HL-60 (cell line): Measurements from ENCODE around the gene MOV10L1.

Source experiments
- DNase-seq, 2 experiments: peaks; one replicate each; pipeline ENCODE4 v3.0.0-alpha.2; 2010 to 2020; ENCODE audit warnings: low read depth in 1 of 2, low spot score in 1 of 2
- H3K27ac ChIP-seq: fragments of 250-450 bp; sonication (Bioruptor Pico); replicated peaks from 2 replicates; pipeline ENCODE4 v1.5.1; 2020; ENCODE audit warnings: mild to moderate bottlenecking, moderate library complexity
- H3K27me3 ChIP-seq: fragments of 250-450 bp; sonication (Bioruptor Pico); 2 replicates; pipeline ENCODE4 v1.5.1; 2021; ENCODE audit warnings: mild to moderate bottlenecking, moderate library complexity; ENCODE audit not compliant: insufficient read depth, poor library complexity, severe bottlenecking
- H3K4me3 ChIP-seq: replicated peaks from 2 replicates; pipeline ENCODE4 v1.5.1; 2011; ENCODE audit warnings: mild to moderate bottlenecking, control low read depth, low read length; ENCODE audit not compliant: insufficient read depth
- GABPA ChIP-seq: IDR thresholded peaks from 2 replicates; pipeline ENCODE4 v1.6.1; 2012; ENCODE audit warnings: low read depth
- POLR2AphosphoS5 ChIP-seq: IDR thresholded peaks from 2 replicates; pipeline ENCODE4 v1.6.1; 2012; ENCODE audit warnings: low read depth
- SPI1 ChIP-seq: IDR thresholded peaks from 2 replicates; pipeline ENCODE4 v1.6.1; 2012; ENCODE audit warnings: low read depth, mild to moderate bottlenecking, borderline replicate concordance
- TF ChIP-seq, protein P1 (sequence below): IDR thresholded peaks from one replicate; pipeline ENCODE4 v1.5.1; 2011; ENCODE audit warnings: low read length, control low read depth, inconsistent platforms; ENCODE audit not compliant: insufficient read depth
- TF ChIP-seq, protein P2 (sequence below): IDR thresholded peaks from 2 replicates; pipeline ENCODE4 v1.6.1; 2012; ENCODE audit warnings: low read depth; ENCODE audit not compliant: insufficient replicate concordance

The MOV10L1 gene

DNA sequence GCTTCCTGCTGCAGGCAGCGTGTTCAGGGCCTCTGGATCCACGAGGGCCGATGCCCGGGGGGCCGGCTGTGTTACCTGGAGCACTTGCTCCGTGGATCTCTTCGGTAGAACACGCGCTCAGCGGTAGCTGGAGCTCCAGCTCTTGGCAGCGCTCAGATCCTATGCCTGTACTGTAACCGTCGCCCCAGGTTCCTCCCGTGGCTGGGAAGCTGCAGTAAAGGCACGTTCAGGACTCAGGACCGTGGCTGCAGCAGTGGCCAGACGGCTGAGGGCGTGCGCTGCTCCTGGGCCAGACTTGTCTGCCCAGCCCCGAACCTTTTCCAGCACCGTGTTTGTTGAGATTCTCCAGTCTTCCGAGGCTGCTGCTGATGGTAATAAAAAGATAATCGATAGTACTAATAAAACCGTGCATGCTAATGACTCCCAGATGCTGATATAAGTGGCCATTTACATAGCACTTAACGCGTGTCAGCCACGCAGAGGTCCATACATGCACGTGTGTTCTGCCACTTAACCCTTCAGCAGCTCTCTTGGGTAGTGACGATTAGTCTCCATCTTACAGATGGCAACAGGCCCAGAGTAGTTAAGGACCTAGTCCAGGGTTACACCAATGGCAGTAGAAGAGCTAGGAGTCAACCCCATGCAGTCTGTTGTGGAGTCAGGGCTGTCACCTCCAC, 1.4 kb downstream of the MOV10L1 start:
- DNase-seq, result no peak
- TF ChIP-seq GABPA, result no peak
- H3K27me3 ChIP-seq, result no peaks in the 10 kb centered on the region
- H3K27ac ChIP-seq, result no peak overlapping the region
- H3K4me3 ChIP-seq, result no peak overlapping the region

DNA sequence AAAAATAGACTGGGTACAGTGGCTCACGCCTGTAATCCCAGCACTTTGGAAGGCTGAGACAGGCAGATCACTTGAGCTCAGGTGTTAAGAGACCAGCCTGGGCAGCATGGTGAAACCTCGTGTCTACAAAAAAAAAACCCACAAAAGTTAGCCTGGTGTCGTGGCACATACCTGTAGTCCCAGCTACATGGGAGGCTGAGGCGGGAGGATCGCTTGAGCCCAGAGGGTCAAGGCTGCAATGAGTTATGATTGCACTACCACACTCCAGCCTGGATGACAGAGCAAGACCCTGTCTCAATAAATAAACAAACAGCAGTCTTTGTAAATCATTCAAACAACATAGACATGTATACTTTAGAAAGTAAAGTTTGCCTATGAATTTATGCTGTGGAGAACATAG, 2.5 kb downstream of the MOV10L1 start:
- no peak for TF ChIP-seq SPI1
- TF ChIP-seq, protein P1, sequence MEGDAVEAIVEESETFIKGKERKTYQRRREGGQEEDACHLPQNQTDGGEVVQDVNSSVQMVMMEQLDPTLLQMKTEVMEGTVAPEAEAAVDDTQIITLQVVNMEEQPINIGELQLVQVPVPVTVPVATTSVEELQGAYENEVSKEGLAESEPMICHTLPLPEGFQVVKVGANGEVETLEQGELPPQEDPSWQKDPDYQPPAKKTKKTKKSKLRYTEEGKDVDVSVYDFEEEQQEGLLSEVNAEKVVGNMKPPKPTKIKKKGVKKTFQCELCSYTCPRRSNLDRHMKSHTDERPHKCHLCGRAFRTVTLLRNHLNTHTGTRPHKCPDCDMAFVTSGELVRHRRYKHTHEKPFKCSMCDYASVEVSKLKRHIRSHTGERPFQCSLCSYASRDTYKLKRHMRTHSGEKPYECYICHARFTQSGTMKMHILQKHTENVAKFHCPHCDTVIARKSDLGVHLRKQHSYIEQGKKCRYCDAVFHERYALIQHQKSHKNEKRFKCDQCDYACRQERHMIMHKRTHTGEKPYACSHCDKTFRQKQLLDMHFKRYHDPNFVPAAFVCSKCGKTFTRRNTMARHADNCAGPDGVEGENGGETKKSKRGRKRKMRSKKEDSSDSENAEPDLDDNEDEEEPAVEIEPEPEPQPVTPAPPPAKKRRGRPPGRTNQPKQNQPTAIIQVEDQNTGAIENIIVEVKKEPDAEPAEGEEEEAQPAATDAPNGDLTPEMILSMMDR, result no peak
- TF ChIP-seq GABPA, result no peak
- TF ChIP-seq, protein P2, sequence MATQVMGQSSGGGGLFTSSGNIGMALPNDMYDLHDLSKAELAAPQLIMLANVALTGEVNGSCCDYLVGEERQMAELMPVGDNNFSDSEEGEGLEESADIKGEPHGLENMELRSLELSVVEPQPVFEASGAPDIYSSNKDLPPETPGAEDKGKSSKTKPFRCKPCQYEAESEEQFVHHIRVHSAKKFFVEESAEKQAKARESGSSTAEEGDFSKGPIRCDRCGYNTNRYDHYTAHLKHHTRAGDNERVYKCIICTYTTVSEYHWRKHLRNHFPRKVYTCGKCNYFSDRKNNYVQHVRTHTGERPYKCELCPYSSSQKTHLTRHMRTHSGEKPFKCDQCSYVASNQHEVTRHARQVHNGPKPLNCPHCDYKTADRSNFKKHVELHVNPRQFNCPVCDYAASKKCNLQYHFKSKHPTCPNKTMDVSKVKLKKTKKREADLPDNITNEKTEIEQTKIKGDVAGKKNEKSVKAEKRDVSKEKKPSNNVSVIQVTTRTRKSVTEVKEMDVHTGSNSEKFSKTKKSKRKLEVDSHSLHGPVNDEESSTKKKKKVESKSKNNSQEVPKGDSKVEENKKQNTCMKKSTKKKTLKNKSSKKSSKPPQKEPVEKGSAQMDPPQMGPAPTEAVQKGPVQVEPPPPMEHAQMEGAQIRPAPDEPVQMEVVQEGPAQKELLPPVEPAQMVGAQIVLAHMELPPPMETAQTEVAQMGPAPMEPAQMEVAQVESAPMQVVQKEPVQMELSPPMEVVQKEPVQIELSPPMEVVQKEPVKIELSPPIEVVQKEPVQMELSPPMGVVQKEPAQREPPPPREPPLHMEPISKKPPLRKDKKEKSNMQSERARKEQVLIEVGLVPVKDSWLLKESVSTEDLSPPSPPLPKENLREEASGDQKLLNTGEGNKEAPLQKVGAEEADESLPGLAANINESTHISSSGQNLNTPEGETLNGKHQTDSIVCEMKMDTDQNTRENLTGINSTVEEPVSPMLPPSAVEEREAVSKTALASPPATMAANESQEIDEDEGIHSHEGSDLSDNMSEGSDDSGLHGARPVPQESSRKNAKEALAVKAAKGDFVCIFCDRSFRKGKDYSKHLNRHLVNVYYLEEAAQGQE, result no peak
- no peak for TF ChIP-seq POLR2AphosphoS5

DNA sequence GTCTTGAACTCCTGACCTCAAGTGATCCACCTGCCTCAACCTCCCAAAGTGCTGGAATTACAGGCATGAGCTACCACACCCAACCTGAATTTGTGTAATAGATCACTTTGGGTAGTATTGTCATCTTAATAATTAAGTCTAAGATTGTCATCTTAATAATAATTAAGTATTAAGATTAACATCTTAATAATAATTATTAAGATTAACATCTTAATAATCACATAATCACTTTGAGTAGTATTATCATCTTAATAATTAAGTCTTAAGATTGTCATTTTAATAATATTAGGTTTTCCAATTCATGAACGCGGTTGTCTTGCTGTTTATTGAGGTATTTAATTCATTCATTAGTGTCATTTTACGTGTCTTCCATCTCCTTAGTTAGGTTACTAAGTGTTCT, 8.2 kb downstream of the MOV10L1 start:
- Histone ChIP-seq H3K4me3 (no peak overlapping the region), H3K27ac (no peak overlapping the region), H3K27me3 (no peaks in the 10 kb centered on the region)
- TF ChIP-seq POLR2AphosphoS5, result no peak
- DNase-seq, result no peak

More for the DNA sequence above, 2.5 kb downstream of the MOV10L1 start:
- Histone ChIP-seq H3K27me3 (no peaks in the 10 kb centered on the region), H3K27ac (no peak overlapping the region), H3K4me3 (no peak overlapping the region)
- no peak for DNase-seq

DNA sequence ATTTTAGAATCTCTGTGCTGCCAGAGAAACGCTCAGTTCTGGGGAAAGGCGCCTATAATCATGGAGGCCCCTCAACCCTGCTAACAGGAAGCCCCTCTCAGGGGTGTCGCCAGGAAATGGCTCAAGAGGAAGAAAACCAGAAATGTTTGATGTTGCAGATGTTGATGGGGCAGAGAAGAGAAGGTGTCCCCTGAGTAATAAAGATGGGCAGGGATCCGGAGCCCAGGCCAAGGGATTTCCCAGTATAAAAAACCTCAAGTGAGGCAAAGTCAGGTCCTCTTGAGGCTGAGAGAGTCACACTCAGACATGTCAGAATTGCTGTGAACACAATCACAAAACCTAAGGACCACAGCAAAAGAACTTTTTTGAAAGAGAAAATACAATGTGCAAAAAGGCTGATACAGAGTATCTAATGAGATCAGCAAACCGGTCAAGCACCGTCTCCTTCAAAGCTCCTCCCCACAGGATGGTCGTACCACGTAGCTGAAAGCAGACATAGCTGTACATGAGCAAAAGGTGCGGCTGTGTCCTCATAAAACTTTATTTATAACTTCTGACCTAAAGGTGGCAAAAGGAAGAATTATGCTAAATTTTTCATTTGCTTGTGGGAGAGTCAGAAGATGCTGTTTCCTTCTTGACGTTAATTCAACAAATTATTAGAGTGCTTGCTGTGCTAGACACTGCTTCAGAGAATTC, 12.2 kb downstream of the MOV10L1 start:
- no peaks in the 10 kb centered on the region for H3K27me3 ChIP-seq
- H3K4me3 ChIP-seq, result no peak overlapping the region
- no peak overlapping the region for H3K27ac ChIP-seq
- no peak for DNase-seq
- TF ChIP-seq SPI1, result no peak
- no peak for TF ChIP-seq GABPA
- TF ChIP-seq, protein P1, result no peak
- TF ChIP-seq, protein P2, result no peak
- no peak for TF ChIP-seq POLR2AphosphoS5

DNA sequence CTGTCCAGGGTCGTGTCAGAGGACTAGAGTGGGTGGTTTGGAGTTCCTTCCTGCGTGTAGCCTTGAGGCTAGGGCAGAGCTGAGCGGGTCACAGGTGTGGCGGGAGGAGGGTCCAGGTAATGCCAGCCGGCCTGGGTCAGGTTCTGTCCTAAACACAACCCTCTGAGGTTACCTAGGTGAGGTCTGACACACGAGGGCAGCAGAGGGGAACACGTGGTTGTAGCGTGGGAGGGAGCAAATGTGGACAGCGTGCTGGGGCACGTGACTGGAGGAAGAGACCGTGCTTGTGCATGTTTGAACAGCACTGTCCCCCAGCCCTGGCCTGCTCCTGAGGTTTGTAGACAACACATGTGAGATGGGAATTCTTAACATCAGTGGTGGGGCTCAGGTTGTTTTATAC, 13.1 kb downstream of the MOV10L1 start:
- TF ChIP-seq POLR2AphosphoS5 (no peak), GABPA (no peak), SPI1 (no peak)
- TF ChIP-seq, protein P2, result no peak
- TF ChIP-seq, protein P1, result no peak
- peak in 1 of 2 experiments; percentile 39 for DNase-seq
- Histone ChIP-seq H3K27ac (no peak overlapping the region), H3K27me3 (no peaks in the 10 kb centered on the region), H3K4me3 (no peak overlapping the region)
